GM18519 (cell line): ENCODE measurements around the gene TCN2.
A peak's percentile ranks its signal among the peaks of the same experiment; 100 is the strongest.
"Not testable (repeated sequence)": the region's sequence is repeated elsewhere in the genome, so short reads cannot be mapped to it uniquely, and the experiment has no call there.

ENCODE experiments used
- ATAC-seq: cut with Tn5 transposase; IDR thresholded peaks from one replicate; pipeline ENCODE4 v1.9.1; 2021; ENCODE audit warnings: mild to moderate bottlenecking, moderate library complexity; ENCODE audit not compliant: unreplicated experiment, low FRiP score

TCN2 gene

GRCh38 chr22:30607300-30607930, 441 bp downstream of the TCN2 start:
- ATAC-seq, result no peak

GRCh38 chr22:30607939-30608338, 965 bp downstream of the TCN2 start:
- ATAC-seq, result no peak

GRCh38 chr22:30609260-30610185, 2.5 kb downstream of the TCN2 start:
- no peak for ATAC-seq

- no peak for ATAC-seq
Observed at GRCh38 chr22:30610299-30610698, 3.3 kb downstream of the TCN2 start.

GRCh38 chr22:30611197-30611596, 4.2 kb downstream of the TCN2 start:
- ATAC-seq, result no peak

- ATAC-seq, result no peak
Observed at GRCh38 chr22:30612789-30613188, 5.8 kb downstream of the TCN2 start.

GRCh38 chr22:30614268-30614667, 7.3 kb downstream of the TCN2 start:
- ATAC-seq, result no peak

GRCh38 chr22:30614879-30615278, 7.9 kb downstream of the TCN2 start:
- ATAC-seq, result no peak

- no peak for ATAC-seq
Observed at GRCh38 chr22:30615543-30615954, 8.6 kb downstream of the TCN2 start.

- no peak for ATAC-seq
Observed at GRCh38 chr22:30617819-30618218, 10.8 kb downstream of the TCN2 start.

- ATAC-seq, result not testable (repeated sequence)
Observed at GRCh38 chr22:30619909-30620308, 12.9 kb downstream of the TCN2 start.

- no peak for ATAC-seq
Observed at GRCh38 chr22:30626413-30626812, 19.4 kb downstream of the TCN2 start.

- no peak for ATAC-seq
Observed at GRCh38 chr22:30627471-30627870, 20.5 kb downstream of the TCN2 start.

GRCh38 chr22:30628491-30628890, 21.5 kb downstream of the TCN2 start:
- ATAC-seq, result no peak

GRCh38 chr22:30631469-30631868, 24.5 kb downstream of the TCN2 start:
- ATAC-seq, result not testable (repeated sequence)

GRCh38 chr22:30634471-30635233, 27.7 kb downstream of the TCN2 start:
- ATAC-seq, result peak; percentile 38

GRCh38 chr22:30635273-30636225, 28.6 kb downstream of the TCN2 start, which contains the start of gene SLC35E4:
TSS of gene SLC35E4 (plus strand) at chr22:30635781. CDS start at chr22:30636451, 670 bp downstream.
- ATAC-seq, result peak; percentile 33

GRCh38 chr22:30636226-30637077, 29.5 kb downstream of the TCN2 start:
- ATAC-seq, result no peak

GRCh38 chr22:30637701-30638114, 30.7 kb downstream of the TCN2 start:
- ATAC-seq, result no peak
